HG03097 (cell line): ENCODE data around the gene UCP3.

ENCODE experiments used
- ATAC-seq: cut with Tn5 transposase; IDR thresholded peaks from one replicate; pipeline ENCODE4 v1.9.1; 2021; ENCODE audit not compliant: unreplicated experiment, low FRiP score

The UCP3 gene

GRCh38 chr11:73980001-73980961 is 28.6 kb downstream of the UCP3 start:
- no peak for ATAC-seq

- ATAC-seq, result no peak
Observed at GRCh38 chr11:73978576-73979086, 30.3 kb downstream of the UCP3 start.

GRCh38 chr11:73977856-73978519 is 30.9 kb downstream of the UCP3 start:
- no peak for ATAC-seq

GRCh38 chr11:73976451-73977151 is 32.3 kb downstream of the UCP3 start:
- no peak for ATAC-seq

GRCh38 chr11:73975479-73975757 is 33.5 kb downstream of the UCP3 start:
- no peak for ATAC-seq

GRCh38 chr11:73974604-73975478 is 34.0 kb downstream of the UCP3 start:
- no peak for ATAC-seq

GRCh38 chr11:73972620-73973449 is 36.0 kb downstream of the UCP3 start:
- no peak for ATAC-seq

- ATAC-seq, result no peak
Observed at GRCh38 chr11:73972187-73972586, 36.7 kb downstream of the UCP3 start.

GRCh38 chr11:73971175-73971719 is 37.6 kb downstream of the UCP3 start:
- no peak for ATAC-seq

GRCh38 chr11:73969991-73970800 is 38.7 kb downstream of the UCP3 start:
- ATAC-seq, result no peak

GRCh38 chr11:73969091-73969490 is 39.8 kb downstream of the UCP3 start:
- ATAC-seq, result no peak

- no peak for ATAC-seq
Observed at GRCh38 chr11:73968356-73968966, 40.4 kb downstream of the UCP3 start.

- ATAC-seq, result no peak
Observed at GRCh38 chr11:73965764-73966121, 43.1 kb downstream of the UCP3 start.

- ATAC-seq, result no peak
Observed at GRCh38 chr11:73965076-73965763, 43.7 kb downstream of the UCP3 start.

GRCh38 chr11:73963861-73964260 is 45.0 kb downstream of the UCP3 start:
- no peak for ATAC-seq

- no peak for ATAC-seq
Observed at GRCh38 chr11:73962101-73962705, 46.7 kb downstream of the UCP3 start.

GRCh38 chr11:73961321-73961720 is 47.6 kb downstream of the UCP3 start:
- no peak for ATAC-seq
